Smooth muscle cell (in vitro differentiated cells): ENCODE results near the gene TMOD2. TPM values are rescaled to one million over a fixed set of nuclear protein-coding genes. Genes with fewer than 3 reads are reported as not detected.
A peak's percentile ranks its signal among the peaks of the same experiment; 100 is the strongest.

Experiments used
- DNase-seq: peaks from one replicate; lab custom pipeline; 2025; ENCODE audit not compliant: unreplicated experiment; lab: John Stamatoyannopoulos, UW
- H2AFZ ChIP-seq: fragments of 200-600 bp; sonication (generic); 2 replicates; pipeline ENCODE4 v1.6.0; 2016; ENCODE audit warnings: antibody characterized with exemption, low read depth, mild to moderate bottlenecking
- H3F3A ChIP-seq: fragments of 200-600 bp; sonication (generic); 2 replicates; pipeline ENCODE4 v1.6.0; 2017; ENCODE audit warnings: antibody characterized with exemption, low read depth
- H3K27ac ChIP-seq: fragments of 200-600 bp; sonication (generic); 2 replicates; pipeline ENCODE4 v1.5.1; 2016; ENCODE audit warnings: low read depth, mild to moderate bottlenecking
- H3K27me3 ChIP-seq: fragments of 200-600 bp; sonication (generic); 2 replicates; pipeline ENCODE4 v1.6.1; 2016; ENCODE audit warnings: low read depth, mild to moderate bottlenecking
- H3K36me3 ChIP-seq: fragments of 200-600 bp; sonication (generic); 2 replicates; pipeline ENCODE4 v1.5.1; 2016; ENCODE audit warnings: low read depth
- H3K4me1 ChIP-seq: fragments of 200-600 bp; sonication (generic); 2 replicates; pipeline ENCODE4 v1.5.1; 2016; ENCODE audit warnings: low read depth
- H3K4me2 ChIP-seq: fragments of 200-600 bp; sonication (generic); 2 replicates; pipeline ENCODE4 v1.6.0; 2016; ENCODE audit warnings: mild to moderate bottlenecking
- H3K4me3 ChIP-seq: fragments of 200-600 bp; sonication (generic); 2 replicates; pipeline ENCODE4 v1.5.1; 2016; ENCODE audit warnings: mild to moderate bottlenecking
- H3K79me2 ChIP-seq: fragments of 200-600 bp; sonication (generic); 2 replicates; pipeline ENCODE4 v1.6.0; 2016; ENCODE audit warnings: low read depth, mild to moderate bottlenecking
- H3K9ac ChIP-seq: fragments of 200-600 bp; sonication (generic); 2 replicates; pipeline ENCODE4 v1.6.0; 2016; ENCODE audit warnings: low read depth
- H3K9me3 ChIP-seq: fragments of 200-600 bp; sonication (generic); replicated peaks from 2 replicates; pipeline ENCODE4 v1.5.1; 2016; ENCODE audit warnings: low read depth
- H4K20me1 ChIP-seq: fragments of 200-600 bp; sonication (generic); 2 replicates; pipeline ENCODE4 v1.6.0; 2016; ENCODE audit warnings: low read depth
- CTCF ChIP-seq: fragments of 200-600 bp; sonication (generic); IDR thresholded peaks from 2 replicates; pipeline ENCODE4 v1.5.1; 2017; ENCODE audit warnings: borderline replicate concordance, mild to moderate bottlenecking, antibody characterized with exemption; ENCODE audit not compliant: insufficient read depth, poor library complexity, severe bottlenecking
- WGBS: methylation state at CpG from one replicate; pipeline ENCODE4 v1.1.7; 2016; ENCODE audit warnings: low lambda C conversion rate; 5-methylcytosine and 5-hydroxymethylcytosine counted together
- polyA plus RNA-seq: library from polyadenylated mRNA; unstranded; fragments of >200 nt; fragmentation: Nextera tagmentation; extraction: Ambion mirVana; gene quantifications from 2 replicates; pipeline ENCODE4 v1.2.1, GENCODE V29; 2016
- total RNA-seq: library from RNA; depleted of rRNA; stranded (reverse); fragments of >200 nt; gene quantifications from 2 replicates; pipeline ENCODE4 v1.2.3, GENCODE V29; 2014

TMOD2 gene
- total and polyA plus RNA-seq, 2 experiments from 2014 or later: 1.5 to 4.2 TPM

- 82% methylated on average over 3 of the region's 3 CpGs for WGBS
- Histone ChIP-seq H3F3A (no peaks in the 10 kb centered on the region), H3K4me2 (no peak overlapping the region)
These were observed 63.2 kb downstream of the TMOD2 start for GRCh38 chr15:51814606-51815005.

GRCh38 chr15:51816611-51817010, 65.2 kb downstream of the TMOD2 start:
- Histone ChIP-seq H3K9me3 (no peaks in the 10 kb centered on the region), H3K9ac (no peak overlapping the region), H3K79me2 (no peaks in the 10 kb centered on the region), H4K20me1 (no peaks in the 10 kb centered on the region), H3F3A (no peaks in the 10 kb centered on the region), H3K36me3 (no peaks in the 10 kb centered on the region), H3K27me3 (no peaks in the 10 kb centered on the region), H2AFZ (no peak overlapping the region), H3K4me3 (no peak overlapping the region), H3K27ac (no peak overlapping the region), H3K4me1 (no peaks in the 10 kb centered on the region), H3K4me2 (no peak overlapping the region)
- TF ChIP-seq CTCF: no peak
- DNase-seq: no peak

More at GRCh38 chr15:51814606-51815005, 63.2 kb downstream of the TMOD2 start:
- Histone ChIP-seq H2AFZ (no peak overlapping the region), H3K9me3 (no peaks in the 10 kb centered on the region), H3K27ac (no peak overlapping the region), H3K79me2 (no peaks in the 10 kb centered on the region), H3K36me3 (no peaks in the 10 kb centered on the region), H3K4me3 (no peak overlapping the region), H3K4me1 (no peaks in the 10 kb centered on the region), H4K20me1 (no peaks in the 10 kb centered on the region), H3K27me3 (no peaks in the 10 kb centered on the region), H3K9ac (no peak overlapping the region)
- TF ChIP-seq CTCF: no peak
- DNase-seq: no peak

GRCh38 chr15:51818150-51818549, 66.8 kb downstream of the TMOD2 start:
- Histone ChIP-seq H3K36me3 (no peaks in the 10 kb centered on the region), H3K27me3 (no peaks in the 10 kb centered on the region), H3K9me3 (no peaks in the 10 kb centered on the region), H3K27ac (no peak overlapping the region), H3K4me3 (no peak overlapping the region), H3K9ac (no peak overlapping the region), H3F3A (no peaks in the 10 kb centered on the region), H3K4me2 (no peak overlapping the region), H2AFZ (peak overlapping the region; percentile 12), H3K4me1 (no peaks in the 10 kb centered on the region), H3K79me2 (no peaks in the 10 kb centered on the region), H4K20me1 (no peaks in the 10 kb centered on the region)
- no peak for TF ChIP-seq CTCF
- 43% methylated on average over 3 of the region's 3 CpGs for WGBS
- no peak for DNase-seq

GRCh38 chr15:51825698-51826097, 74.3 kb downstream of the TMOD2 start:
- 81% methylated on average over 3 of the region's 3 CpGs for WGBS
- no peaks in the 10 kb centered on the region for H3K9me3 ChIP-seq

More at GRCh38 chr15:51825698-51826097, 74.3 kb downstream of the TMOD2 start:
- TF ChIP-seq CTCF: no peak
- Histone ChIP-seq H3K4me1 (peaks cover 4% of the 10 kb centered on the region), H3K79me2 (peaks cover 8% of the 10 kb centered on the region), H3K4me2 (no peak overlapping the region), H4K20me1 (peaks cover 4% of the 10 kb centered on the region), H3K4me3 (no peak overlapping the region), H3K9ac (no peak overlapping the region), H3K27ac (no peak overlapping the region), H3K36me3 (no peaks in the 10 kb centered on the region), H3K27me3 (no peaks in the 10 kb centered on the region), H3F3A (no peaks in the 10 kb centered on the region), H2AFZ (no peak overlapping the region)
- no peak for DNase-seq
